ENCODE results near the gene CENPT.

DNA sequence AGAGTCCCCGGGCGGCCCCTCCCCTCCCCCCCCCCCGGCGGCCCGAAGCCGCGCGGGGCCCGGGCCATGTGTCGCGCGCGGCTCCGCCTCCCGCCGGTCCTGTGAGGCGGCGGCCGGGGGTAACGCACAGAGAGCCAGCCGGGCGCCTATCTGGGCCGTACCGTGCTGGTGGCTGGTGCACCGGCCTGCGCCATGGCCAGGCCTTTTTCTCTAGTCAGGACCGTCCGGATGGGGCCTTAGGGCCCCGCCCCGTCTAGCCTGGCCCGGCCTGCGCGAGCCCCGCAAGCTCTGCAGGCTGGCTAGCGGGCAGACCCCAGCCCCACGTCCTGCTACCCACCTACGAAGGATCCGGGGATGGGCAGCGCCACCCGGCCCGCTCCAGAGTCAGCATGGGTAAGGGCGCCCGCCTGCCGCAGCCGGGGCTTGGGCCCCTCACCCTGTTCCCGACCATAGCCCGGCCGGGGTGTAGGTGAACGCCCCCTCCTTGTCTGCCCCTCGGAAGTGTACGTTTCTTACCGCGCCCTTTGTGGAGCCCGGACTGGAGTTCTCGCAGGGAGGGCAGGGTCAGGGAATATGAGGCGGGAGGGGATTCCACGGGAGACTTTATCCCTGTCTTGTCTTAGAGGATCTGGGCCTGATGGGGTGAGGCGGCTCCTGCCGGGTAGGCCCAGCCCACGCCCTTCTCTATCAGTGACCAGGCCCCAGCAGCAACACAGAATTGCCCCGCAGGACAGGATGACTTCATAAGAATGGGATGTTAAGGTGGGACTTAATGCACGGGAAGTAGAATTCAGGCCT, at the start of gene CENPT:
- TF ChIP-seq, protein P1, sequence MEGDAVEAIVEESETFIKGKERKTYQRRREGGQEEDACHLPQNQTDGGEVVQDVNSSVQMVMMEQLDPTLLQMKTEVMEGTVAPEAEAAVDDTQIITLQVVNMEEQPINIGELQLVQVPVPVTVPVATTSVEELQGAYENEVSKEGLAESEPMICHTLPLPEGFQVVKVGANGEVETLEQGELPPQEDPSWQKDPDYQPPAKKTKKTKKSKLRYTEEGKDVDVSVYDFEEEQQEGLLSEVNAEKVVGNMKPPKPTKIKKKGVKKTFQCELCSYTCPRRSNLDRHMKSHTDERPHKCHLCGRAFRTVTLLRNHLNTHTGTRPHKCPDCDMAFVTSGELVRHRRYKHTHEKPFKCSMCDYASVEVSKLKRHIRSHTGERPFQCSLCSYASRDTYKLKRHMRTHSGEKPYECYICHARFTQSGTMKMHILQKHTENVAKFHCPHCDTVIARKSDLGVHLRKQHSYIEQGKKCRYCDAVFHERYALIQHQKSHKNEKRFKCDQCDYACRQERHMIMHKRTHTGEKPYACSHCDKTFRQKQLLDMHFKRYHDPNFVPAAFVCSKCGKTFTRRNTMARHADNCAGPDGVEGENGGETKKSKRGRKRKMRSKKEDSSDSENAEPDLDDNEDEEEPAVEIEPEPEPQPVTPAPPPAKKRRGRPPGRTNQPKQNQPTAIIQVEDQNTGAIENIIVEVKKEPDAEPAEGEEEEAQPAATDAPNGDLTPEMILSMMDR (IDR thresholded peaks at IDR 0.05; ENCODE audit: control extremely low read depth in 1 of 3, insufficient read depth in 1 of 3, low read depth in 1 of 3, low read length in 3 of 3), result no peak
- no peak for TF ChIP-seq ATF2 (IDR thresholded peaks at IDR 0.05; ENCODE audit: low read length)
- peak in 1 of 2 experiments; percentile 19; a peak in 1 of 3 replicates for TF ChIP-seq POLR2A (IDR thresholded peaks at IDR 0.05; ENCODE audit: control extremely low read depth in 1 of 2, low read depth in 2 of 2, low read length in 2 of 2)
- TF ChIP-seq CBX5 (IDR thresholded peaks at IDR 0.05; ENCODE audit: low read depth, low read length), result no peak
- TF ChIP-seq JUN (IDR thresholded peaks at IDR 0.05; ENCODE audit: low read depth, low read length), result no peak
- TF ChIP-seq KDM5A (IDR thresholded peaks at IDR 0.05; ENCODE audit: low read length), result no peak
- no peak for TF ChIP-seq SAP30 (IDR thresholded peaks at IDR 0.05; ENCODE audit: insufficient read depth, insufficient replicate concordance, low read length)
- TF ChIP-seq CBX8 (IDR thresholded peaks at IDR 0.05; ENCODE audit: borderline replicate concordance, low read depth, low read length), result no peak
- TF ChIP-seq RFX5 (IDR thresholded peaks at IDR 0.05; ENCODE audit: borderline replicate concordance, low read depth, low read length), result no peak
- TF ChIP-seq SP4 (IDR thresholded peaks at IDR 0.05; ENCODE audit: low read length), result no peak
- TF ChIP-seq POLR2AphosphoS5 (IDR thresholded peaks at IDR 0.05; ENCODE audit: low read depth, low read length), result 0 out of 2 replicates have a peak, but pooled peaks have one; percentile 49
